Embryonic facial prominence (tissue), 1 donor: Measurements from ENCODE around the gene USF1.
A peak's percentile ranks its signal among the peaks of the same experiment; 100 is the strongest.
"Not testable (repeated sequence)": the region's sequence is repeated elsewhere in the genome, so short reads cannot be mapped to it uniquely, and the experiment has no call there.

Experiments used
- DNase-seq: peaks from one replicate; pipeline ENCODE4 v3.0.0-alpha.2; 2016; ENCODE audit errors: extremely low spot score

USF1 gene

GRCh38 chr1:161047436-161048420 is 2.0 kb upstream of the USF1 start:
- DNase-seq: no peak

GRCh38 chr1:161046605-161047228 is 940 bp upstream of the USF1 start:
- no peak for DNase-seq

GRCh38 chr1:161044908-161045735 is 655 bp downstream of the USF1 start:
- no peak for DNase-seq

- DNase-seq: no peak
These were observed 1.3 kb downstream of the USF1 start for GRCh38 chr1:161044535-161044907.

- no peak for DNase-seq
These were observed 6.2 kb downstream of the USF1 start for GRCh38 chr1:161039546-161039945.

- no peak for DNase-seq
These were observed 6.6 kb downstream of the USF1 start for GRCh38 chr1:161039154-161039545.

GRCh38 chr1:161038523-161039153 is 7.1 kb downstream of the USF1 start, which contains the start of gene TSTD1:
Gene TSTD1 (minus strand): TSS chr1:161038964. CDS start chr1:161038889, 75 bp downstream.
- no peak for DNase-seq

GRCh38 chr1:161037661-161038522 is 7.9 kb downstream of the USF1 start:
- no peak for DNase-seq

- DNase-seq: no peak
These were observed 12.0 kb downstream of the USF1 start for GRCh38 chr1:161033751-161034150.

- no peak for DNase-seq
These were observed 13.4 kb downstream of the USF1 start for GRCh38 chr1:161032409-161032808.

GRCh38 chr1:161031874-161032273 is 13.9 kb downstream of the USF1 start:
- DNase-seq: no peak

- DNase-seq: not testable (repeated sequence)
These were observed 16.3 kb downstream of the USF1 start for GRCh38 chr1:161029466-161029865.

- DNase-seq: not testable (repeated sequence)
These were observed 18.8 kb downstream of the USF1 start for GRCh38 chr1:161026954-161027353.

GRCh38 chr1:161022432-161022831 is 23.3 kb downstream of the USF1 start:
- not testable (repeated sequence) for DNase-seq

- no peak for DNase-seq
These were observed 23.8 kb downstream of the USF1 start for GRCh38 chr1:161021970-161022353.

- DNase-seq: peak; percentile 79
These were observed 24.4 kb downstream of the USF1 start for GRCh38 chr1:161021165-161021969.

- DNase-seq: no peak
These were observed 25.1 kb downstream of the USF1 start, which contains the start of gene F11R for GRCh38 chr1:161020509-161021164. Gene F11R (minus strand): TSS chr1:161021152. CDS start chr1:161021073, 79 bp downstream.

- no peak for DNase-seq
These were observed 25.9 kb downstream of the USF1 start for GRCh38 chr1:161019751-161020495.
